K562 (cell line): ENCODE measurements around the gene PTGIR. TPM values are rescaled to one million over a fixed set of nuclear protein-coding genes. Genes with fewer than 3 reads are reported as not detected.
A peak's percentile ranks its signal among the peaks of the same experiment; 100 is the strongest.

Source experiments
- ADNP ChIP-seq: fragments of 200-800 bp; sonication (Bioruptor generic); IDR thresholded peaks from 2 replicates; pipeline ENCODE4 v1.6.1; 2016; ENCODE audit warnings: missing genetic modification characterization, missing compliant biosample characterization
- EGR1 ChIP-seq: fragments of 450-650 bp; conservative IDR thresholded peaks from 2 replicates; pipeline ENCODE4 v1.6.1; 2017; ENCODE audit warnings: mild to moderate bottlenecking
- HNRNPUL1 ChIP-seq: fragments of 200-400 bp; formaldehyde crosslinking; IDR thresholded peaks from 2 replicates; pipeline ENCODE4 v1.6.1; 2017; ENCODE audit warnings: low read length
- MAFG ChIP-seq: fragments of 450-650 bp; conservative IDR thresholded peaks from 2 replicates; pipeline ENCODE4 v1.6.1; 2016; ENCODE audit warnings: missing genetic modification characterization, missing compliant biosample characterization
- NFE2L1 ChIP-seq: fragments of 450-650 bp; IDR thresholded peaks from 2 replicates; pipeline ENCODE4 v1.6.1; 2016; ENCODE audit warnings: missing genetic modification characterization, low read depth, mild to moderate bottlenecking, missing compliant biosample characterization, moderate library complexity, borderline replicate concordance
- RBM25 ChIP-seq: fragments of 200-400 bp; formaldehyde crosslinking; IDR thresholded peaks from 2 replicates; pipeline ENCODE4 v1.6.1; 2018; ENCODE audit warnings: low read length, low read depth, moderate library complexity; ENCODE audit not compliant: severe bottlenecking
- RBM34 ChIP-seq: fragments of 200-400 bp; formaldehyde crosslinking; IDR thresholded peaks from 2 replicates; pipeline ENCODE4 v1.6.1; 2018; ENCODE audit warnings: low read length, borderline replicate concordance; ENCODE audit not compliant: insufficient read depth
- RFX1 ChIP-seq: fragments of 450-650 bp; IDR thresholded peaks from 2 replicates; pipeline ENCODE4 v1.6.1; 2016; ENCODE audit warnings: mild to moderate bottlenecking, moderate library complexity
- SMAD1 ChIP-seq: fragments of 150-350 bp; IDR thresholded peaks from 2 replicates; pipeline ENCODE4 v1.6.1; 2014; ENCODE audit warnings: low read length, low read depth; ENCODE audit not compliant: partially characterized antibody
- SMARCA5 ChIP-seq: fragments of 450-650 bp; IDR thresholded peaks from 2 replicates; pipeline ENCODE4 v1.6.1; 2016
- TAF9B ChIP-seq: fragments of 450-650 bp; IDR thresholded peaks from 2 replicates; pipeline ENCODE4 v1.6.1; 2018; ENCODE audit warnings: mild to moderate bottlenecking; ENCODE audit not compliant: partially characterized antibody
- TCF7L2 ChIP-seq: fragments of 150-350 bp; IDR thresholded peaks from 2 replicates; pipeline ENCODE4 v1.6.1; 2016; ENCODE audit warnings: low read depth, mild to moderate bottlenecking, low read length, moderate library complexity
- ZNF121 ChIP-seq: sonication (generic); formaldehyde crosslinking; conservative IDR thresholded peaks from 2 replicates; pipeline ENCODE4 v1.8.0; 2022; ENCODE audit warnings: missing genetic modification reagents
- ZNF224 ChIP-seq: sonication (generic); formaldehyde crosslinking; IDR thresholded peaks from 2 replicates; pipeline ENCODE4 v1.8.0; 2022; ENCODE audit warnings: mild to moderate bottlenecking, missing genetic modification reagents
- ZNF778 ChIP-seq: fragments of 450-650 bp; formaldehyde crosslinking; IDR thresholded peaks from 2 replicates; pipeline ENCODE4 v1.4.0; 2020; ENCODE audit warnings: mild to moderate bottlenecking, moderate library complexity
- polyA plus RNA-seq, 8 experiments: library from polyadenylated mRNA; depleted of rRNA in 4 of 8; stranded (reverse) in 5 of 8; unstranded in 3 of 8; fragments of >200 nt; fragmentation: Nextera tagmentation in 2 of 8; fragmentation: Illumina TruSeq in 1 of 8; extraction: Ambion mirVana in 2 of 8; extraction: Trizol in 1 of 8; gene quantifications; 2 replicates each; pipeline versions ENCODE4 v1.2.1 to v1.2.3, GENCODE V29; 2011 to 2014; ENCODE audit warnings: inconsistent platforms in 1 of 8, missing spikeins in 1 of 8
- total RNA-seq, 7 experiments: library from RNA; depleted of rRNA in 6 of 7; stranded (reverse); fragments of >200 nt in 6 of 7; fragmentation: Illumina TruSeq in 2 of 7; extraction: Trizol in 2 of 7; gene quantifications; 2 replicates each; pipeline versions ENCODE4 v1.2.1 to v1.2.3, GENCODE V29; 2011 to 2021; ENCODE audit warnings: low replicate concordance in 1 of 7
- TF ChIP-seq, protein P1 (sequence below): IDR thresholded peaks from 2 replicates; pipeline ENCODE4 v1.6.1; 2014; ENCODE audit warnings: antibody characterized with exemption

The PTGIR gene
- total and polyA plus RNA-seq, 9 of the 15 experiments (the other 6 are each of a cell fraction or from before 2014, with no cell fraction given): 0.11 to 3.4 (median 1.1) TPM; not detected in 1

- TF ChIP-seq NFE2L1 (tag) (no peak), RFX1 (no peak), ZNF121 (CRISPR knock-in tag) (peak; percentile 56), EGR1 (no peak), MAFG (no peak), TCF7L2 (no peak), RBM25 (peak; percentile 36), RBM34 (no peak), HNRNPUL1 (no peak), TAF9B (no peak), ADNP (peak; percentile 73), SMAD1 (no peak), SMARCA5 (0 out of 2 replicates have a peak, but pooled peaks have one; percentile 15), ZNF224 (CRISPR knock-in tag) (no peak), ZNF778 (no peak)
- TF ChIP-seq, protein P1, sequence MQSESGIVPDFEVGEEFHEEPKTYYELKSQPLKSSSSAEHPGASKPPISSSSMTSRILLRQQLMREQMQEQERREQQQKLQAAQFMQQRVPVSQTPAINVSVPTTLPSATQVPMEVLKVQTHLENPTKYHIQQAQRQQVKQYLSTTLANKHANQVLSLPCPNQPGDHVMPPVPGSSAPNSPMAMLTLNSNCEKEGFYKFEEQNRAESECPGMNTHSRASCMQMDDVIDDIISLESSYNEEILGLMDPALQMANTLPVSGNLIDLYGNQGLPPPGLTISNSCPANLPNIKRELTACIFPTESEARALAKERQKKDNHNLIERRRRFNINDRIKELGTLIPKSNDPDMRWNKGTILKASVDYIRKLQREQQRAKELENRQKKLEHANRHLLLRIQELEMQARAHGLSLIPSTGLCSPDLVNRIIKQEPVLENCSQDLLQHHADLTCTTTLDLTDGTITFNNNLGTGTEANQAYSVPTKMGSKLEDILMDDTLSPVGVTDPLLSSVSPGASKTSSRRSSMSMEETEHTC: no peak
Observed at GRCh38 chr19:46578450-46578849, 46.4 kb downstream of the PTGIR start (continued).
